ENCODE results near the gene CD96. TPM values are rescaled to one million over a fixed set of nuclear protein-coding genes. Genes with fewer than 3 reads are reported as not detected.

Gene CD96
- total RNA-seq, 3 donors from 2014 or later: 4.1 to 6.6 (median 5.4) TPM

DNA sequence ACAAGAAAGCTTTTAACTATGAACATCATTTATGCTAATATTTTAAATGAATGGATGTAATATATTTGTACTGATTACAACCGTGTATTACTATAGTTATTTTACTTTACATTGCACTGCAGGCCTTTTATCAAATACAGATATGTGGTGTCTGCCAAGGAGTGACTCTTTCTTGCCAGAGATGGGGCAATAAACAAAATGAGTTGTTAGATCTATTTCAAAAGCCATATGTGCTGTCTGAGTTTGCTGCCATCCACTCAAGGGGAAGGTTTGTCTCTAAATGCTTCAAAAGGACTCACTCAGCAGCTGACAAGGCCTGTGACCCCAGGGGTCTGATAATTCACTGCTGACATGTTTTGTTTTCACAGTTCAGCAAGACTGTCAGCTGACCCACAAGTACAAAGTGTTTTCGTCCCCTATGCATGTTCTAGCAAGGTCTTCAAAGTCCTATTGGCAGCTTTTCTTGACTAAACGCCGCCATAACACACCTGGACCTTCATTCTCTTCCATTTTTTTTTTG lies 94.4 kb downstream of the CD96 start:
- TF ChIP-seq, protein P1, sequence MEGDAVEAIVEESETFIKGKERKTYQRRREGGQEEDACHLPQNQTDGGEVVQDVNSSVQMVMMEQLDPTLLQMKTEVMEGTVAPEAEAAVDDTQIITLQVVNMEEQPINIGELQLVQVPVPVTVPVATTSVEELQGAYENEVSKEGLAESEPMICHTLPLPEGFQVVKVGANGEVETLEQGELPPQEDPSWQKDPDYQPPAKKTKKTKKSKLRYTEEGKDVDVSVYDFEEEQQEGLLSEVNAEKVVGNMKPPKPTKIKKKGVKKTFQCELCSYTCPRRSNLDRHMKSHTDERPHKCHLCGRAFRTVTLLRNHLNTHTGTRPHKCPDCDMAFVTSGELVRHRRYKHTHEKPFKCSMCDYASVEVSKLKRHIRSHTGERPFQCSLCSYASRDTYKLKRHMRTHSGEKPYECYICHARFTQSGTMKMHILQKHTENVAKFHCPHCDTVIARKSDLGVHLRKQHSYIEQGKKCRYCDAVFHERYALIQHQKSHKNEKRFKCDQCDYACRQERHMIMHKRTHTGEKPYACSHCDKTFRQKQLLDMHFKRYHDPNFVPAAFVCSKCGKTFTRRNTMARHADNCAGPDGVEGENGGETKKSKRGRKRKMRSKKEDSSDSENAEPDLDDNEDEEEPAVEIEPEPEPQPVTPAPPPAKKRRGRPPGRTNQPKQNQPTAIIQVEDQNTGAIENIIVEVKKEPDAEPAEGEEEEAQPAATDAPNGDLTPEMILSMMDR (IDR thresholded peaks at IDR 0.05): no peak
- H3K36me3 ChIP-seq (ENCODE audit: low read depth): no peaks in the 10 kb centered on the region
- no peaks in the 10 kb centered on the region for H3K4me1 ChIP-seq (ENCODE audit: low read depth)
- no peak for DNase-seq
- no peak for ATAC-seq
- no peak overlapping the region for H3K4me3 ChIP-seq
- intact Hi-C loops (cut with DNase I, micrococcal nuclease): no loop called here
- no peaks in the 10 kb centered on the region for H3K9me3 ChIP-seq

DNA sequence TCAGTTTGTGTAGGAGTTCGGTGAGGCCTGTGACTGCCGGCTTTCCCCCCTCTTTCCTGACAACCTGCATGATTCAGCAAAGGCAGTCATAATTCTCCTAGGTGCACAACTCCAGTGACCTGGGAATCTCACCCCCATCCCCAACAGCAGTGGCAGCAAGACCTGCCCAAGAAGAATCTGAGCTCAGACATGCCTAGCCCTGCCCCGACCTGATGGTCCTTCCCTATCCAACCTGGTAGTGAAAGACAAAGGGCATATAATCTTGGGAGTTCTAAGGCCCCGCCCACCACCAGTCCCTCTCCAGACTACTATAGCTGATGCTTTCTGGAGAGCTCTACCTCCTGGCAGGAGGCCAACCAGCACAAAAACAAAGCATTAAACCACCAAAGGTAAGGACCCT lies 97.3 kb downstream of the CD96 start:
- no peaks in the 10 kb centered on the region for H3K4me1 ChIP-seq (ENCODE audit: low read depth)
- ATAC-seq (no peak), DNase-seq (no peak)
- H3K36me3 ChIP-seq (ENCODE audit: low read depth): no peaks in the 10 kb centered on the region
- no peak overlapping the region for H3K4me3 ChIP-seq
- TF ChIP-seq, protein P1 (IDR thresholded peaks at IDR 0.05): no peak
- intact Hi-C loops (cut with DNase I, micrococcal nuclease): no loop called here
- H3K9me3 ChIP-seq: no peaks in the 10 kb centered on the region

DNA sequence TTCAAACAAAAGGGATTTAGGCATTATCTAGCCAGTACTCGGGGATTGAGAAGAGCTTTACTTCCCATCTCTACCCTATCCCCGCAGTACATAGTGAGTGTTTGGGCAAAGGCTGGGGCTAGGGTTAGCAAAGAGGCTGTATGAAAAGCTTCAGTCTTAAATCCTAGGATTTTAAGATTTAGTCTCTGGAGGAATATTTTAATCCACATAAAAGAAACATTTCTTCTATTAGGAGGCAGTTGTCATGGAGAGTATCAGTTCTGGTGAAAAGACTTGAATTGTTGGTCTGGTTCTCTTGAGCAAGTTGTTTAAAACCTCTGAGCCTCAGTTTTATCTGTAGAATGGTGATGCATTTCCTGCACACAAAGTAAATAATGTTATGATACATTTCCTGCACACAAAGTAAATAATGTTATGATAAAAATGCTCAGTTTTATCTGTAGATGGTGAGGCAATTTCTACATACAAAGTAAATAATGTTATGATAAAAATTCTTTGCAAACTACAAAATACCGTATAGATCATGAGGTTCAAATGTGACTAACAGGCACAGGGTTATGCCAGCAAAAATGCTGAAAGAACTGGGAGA lies 107.1 kb downstream of the CD96 start:
- intact Hi-C loops (cut with DNase I, micrococcal nuclease): no loop called here
- ATAC-seq (no peak), DNase-seq (no peak)
- Histone ChIP-seq H3K4me1 (ENCODE audit: low read depth) (no peaks in the 10 kb centered on the region), H3K9me3 (no peaks in the 10 kb centered on the region), H3K36me3 (ENCODE audit: low read depth) (no peaks in the 10 kb centered on the region), H3K4me3 (no peak overlapping the region)
- TF ChIP-seq, protein P1 (IDR thresholded peaks at IDR 0.05): no peak

DNA sequence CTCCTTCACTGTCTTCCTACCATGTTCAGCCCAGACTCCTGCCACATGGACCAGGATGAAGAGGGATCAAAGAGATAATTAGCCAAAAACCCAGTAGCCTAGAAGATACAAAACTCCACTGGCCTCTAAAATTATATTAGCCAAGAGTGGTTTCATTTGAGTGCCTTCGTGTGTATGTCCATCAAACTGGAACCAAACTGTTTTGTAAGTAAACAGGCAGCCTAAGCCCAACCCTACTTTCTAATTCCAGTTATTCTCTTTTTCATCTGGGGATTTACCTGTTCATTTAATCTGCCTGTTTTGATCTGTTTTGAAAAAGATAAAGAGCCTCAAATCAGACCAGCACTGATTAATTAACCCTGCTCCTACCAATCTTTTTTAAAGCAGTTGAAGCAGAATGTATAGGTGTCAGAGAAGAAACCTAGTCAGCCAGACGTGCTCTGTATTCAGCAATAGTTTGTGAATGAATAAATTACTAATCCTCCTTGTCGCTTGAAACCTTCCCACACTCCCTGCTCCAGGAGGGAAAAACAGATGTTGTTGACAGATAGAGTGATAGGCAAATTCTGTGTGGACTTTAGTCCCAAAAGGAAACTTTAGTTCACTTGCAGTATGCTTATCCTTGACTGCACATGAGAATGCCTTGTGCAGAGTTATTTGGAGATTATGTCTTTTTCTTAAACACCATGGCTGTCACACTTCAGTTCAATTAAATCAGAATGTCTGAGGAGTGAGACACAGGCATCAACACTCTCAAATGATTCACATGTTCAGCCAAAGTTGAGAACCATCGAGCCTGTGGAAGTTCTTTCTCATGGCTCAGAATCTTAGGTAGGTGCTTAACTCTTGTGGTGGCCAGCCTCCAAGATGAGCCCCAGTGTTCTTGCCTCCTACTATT lies 108.6 kb downstream of the CD96 start:
- no peaks in the 10 kb centered on the region for H3K4me1 ChIP-seq (ENCODE audit: low read depth)
- peak; percentile 72 for ATAC-seq
- no peaks in the 10 kb centered on the region for H3K9me3 ChIP-seq
- no peak overlapping the region for H3K4me3 ChIP-seq
- H3K36me3 ChIP-seq (ENCODE audit: low read depth): no peaks in the 10 kb centered on the region
- TF ChIP-seq, protein P1 (IDR thresholded peaks at IDR 0.05): no peak
- no peak for DNase-seq
- intact Hi-C loops (cut with DNase I, micrococcal nuclease): no loop called here

DNA sequence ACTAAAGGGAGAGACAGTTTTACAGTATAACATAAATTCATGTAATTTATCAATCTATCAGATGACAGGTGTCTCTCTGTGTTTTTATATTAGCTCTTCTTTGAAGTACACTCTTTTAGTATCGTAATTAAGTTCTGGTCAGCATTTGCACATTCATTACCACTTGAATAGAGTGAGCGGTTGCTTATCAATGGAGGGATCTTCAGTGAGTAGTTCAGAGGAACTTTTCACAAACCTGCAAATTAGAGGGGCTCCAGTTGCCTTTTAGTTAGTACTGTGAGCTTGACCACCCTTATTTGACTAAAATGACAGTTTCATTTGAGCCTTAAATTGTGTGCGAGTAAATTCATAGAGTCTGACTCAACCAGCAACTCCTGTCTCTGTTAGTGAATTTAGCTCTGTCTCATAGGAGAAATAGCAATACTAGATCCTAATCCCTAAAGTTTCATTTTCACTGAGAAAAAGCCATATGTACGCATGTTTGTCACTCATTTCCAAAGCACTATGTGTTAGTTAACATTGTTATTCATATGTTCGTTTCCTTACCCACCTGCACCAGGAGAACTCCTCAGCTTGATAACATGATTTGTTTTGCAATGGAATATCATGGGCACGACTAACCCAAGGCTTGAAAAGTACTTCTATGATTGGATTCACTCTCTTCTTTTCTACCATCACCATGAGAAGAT lies 110.6 kb downstream of the CD96 start:
- Histone ChIP-seq H3K36me3 (ENCODE audit: low read depth) (no peaks in the 10 kb centered on the region), H3K9me3 (no peaks in the 10 kb centered on the region), H3K4me1 (ENCODE audit: low read depth) (no peaks in the 10 kb centered on the region), H3K4me3 (no peak overlapping the region)
- ATAC-seq (no peak), DNase-seq (no peak)
- TF ChIP-seq, protein P1 (IDR thresholded peaks at IDR 0.05): no peak
- intact Hi-C loops (cut with DNase I, micrococcal nuclease): no loop called here
